ENCODE data around the gene HHIPL2. TPM values are rescaled to one million over a fixed set of nuclear protein-coding genes. Genes with fewer than 3 reads are reported as not detected.

HHIPL2 gene
- total and polyA plus RNA-seq, 10 donors: 0.10 to 1.1 (median 0.36) TPM; not detected in 4

- TF ChIP-seq POLR2A (IDR thresholded peaks at IDR 0.05) (no peak), POLR2AphosphoS5 (IDR thresholded peaks at IDR 0.05) (peak; percentile 80 to 88 (median 87))
- TF ChIP-seq, protein P1, sequence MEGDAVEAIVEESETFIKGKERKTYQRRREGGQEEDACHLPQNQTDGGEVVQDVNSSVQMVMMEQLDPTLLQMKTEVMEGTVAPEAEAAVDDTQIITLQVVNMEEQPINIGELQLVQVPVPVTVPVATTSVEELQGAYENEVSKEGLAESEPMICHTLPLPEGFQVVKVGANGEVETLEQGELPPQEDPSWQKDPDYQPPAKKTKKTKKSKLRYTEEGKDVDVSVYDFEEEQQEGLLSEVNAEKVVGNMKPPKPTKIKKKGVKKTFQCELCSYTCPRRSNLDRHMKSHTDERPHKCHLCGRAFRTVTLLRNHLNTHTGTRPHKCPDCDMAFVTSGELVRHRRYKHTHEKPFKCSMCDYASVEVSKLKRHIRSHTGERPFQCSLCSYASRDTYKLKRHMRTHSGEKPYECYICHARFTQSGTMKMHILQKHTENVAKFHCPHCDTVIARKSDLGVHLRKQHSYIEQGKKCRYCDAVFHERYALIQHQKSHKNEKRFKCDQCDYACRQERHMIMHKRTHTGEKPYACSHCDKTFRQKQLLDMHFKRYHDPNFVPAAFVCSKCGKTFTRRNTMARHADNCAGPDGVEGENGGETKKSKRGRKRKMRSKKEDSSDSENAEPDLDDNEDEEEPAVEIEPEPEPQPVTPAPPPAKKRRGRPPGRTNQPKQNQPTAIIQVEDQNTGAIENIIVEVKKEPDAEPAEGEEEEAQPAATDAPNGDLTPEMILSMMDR (IDR thresholded peaks at IDR 0.05 in 8 of 11, conservative IDR thresholded peaks at IDR 0.05 in 3 of 11): peak in 2 of 11 experiments; percentile 18 to 26
- peaks cover 17 to 59% (median 47%) of the 10 kb centered on the region in 6 donors for H3K4me1 ChIP-seq
- H3K36me3 ChIP-seq: peaks cover 0 to 25% (median 2%) of the 10 kb centered on the region in 6 donors
- intact Hi-C loops (cut with DNase I; ENCODE audit: low total_unique reads): loop anchor here (10.0 kb wide), 1 partner anchor 45 kb away; no protein-coding TSS in a partner anchor
- DNase-seq: peak; percentile 97
- 0 to 1% (median 0%) methylated on average over 39 to 41 of the region's 41 CpGs for WGBS, 5 donors
- H3K4me3 ChIP-seq: peak within 1 kb of the TSS; percentile 64 to 92 (median 68)
- peak within 1 kb of the TSS; percentile 81 to 93 (median 87) for H3K27ac ChIP-seq
- no peaks in the 10 kb centered on the region for H3K27me3 ChIP-seq (replicated peaks in 1 of 7)
- H3K9me3 ChIP-seq: no peaks in the 10 kb centered on the region
Observed at GRCh38 chr1:222589462-222590302, 41.8 kb upstream of the HHIPL2 start, which contains the start of gene TAF1A. TSS of gene TAF1A (minus strand) at chr1:222589933.

DNA sequence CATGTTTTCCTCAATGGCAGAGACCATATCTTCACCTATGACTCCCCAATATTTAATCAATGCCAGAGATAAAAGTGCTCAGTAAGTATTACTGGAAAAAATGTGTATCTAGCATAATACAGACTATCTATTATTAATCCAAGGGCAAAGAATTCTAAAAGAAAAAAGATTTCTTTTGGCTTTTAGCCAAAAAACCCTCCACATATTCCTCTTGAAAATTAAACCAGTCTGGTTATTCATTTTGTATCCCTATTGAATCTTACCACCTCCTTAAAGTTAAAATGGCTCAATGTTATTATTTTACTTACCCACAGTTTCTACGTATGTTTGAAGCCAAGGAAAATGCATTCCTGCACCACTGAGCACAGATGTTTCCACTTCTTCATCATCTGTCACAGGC, 40.2 kb upstream of the HHIPL2 start:
- H3K27me3 ChIP-seq (replicated peaks in 1 of 7): no peaks in the 10 kb centered on the region
- H3K36me3 ChIP-seq: peaks cover 0 to 33% (median 6%) of the 10 kb centered on the region in 6 donors
- H3K4me1 ChIP-seq: peaks cover 17 to 75% (median 62%) of the 10 kb centered on the region in 6 donors
- TF ChIP-seq POLR2AphosphoS5 (IDR thresholded peaks at IDR 0.05) (no peak), POLR2A (IDR thresholded peaks at IDR 0.05) (no peak)
- TF ChIP-seq, protein P1 (IDR thresholded peaks at IDR 0.05 in 8 of 11, conservative IDR thresholded peaks at IDR 0.05 in 3 of 11): no peak
- H3K4me3 ChIP-seq: no peak overlapping the region
- H3K27ac ChIP-seq: no peak overlapping the region
- intact Hi-C loops (cut with DNase I; ENCODE audit: low total_unique reads): loop anchor here (10.0 kb wide), 1 partner anchor 47 kb away; no protein-coding TSS in a partner anchor
- 66 to 73% (median 69%) methylated on average over 1 of the region's 1 CpG for WGBS, 5 donors
- no peak for DNase-seq
- no peaks in the 10 kb centered on the region for H3K9me3 ChIP-seq

DNA sequence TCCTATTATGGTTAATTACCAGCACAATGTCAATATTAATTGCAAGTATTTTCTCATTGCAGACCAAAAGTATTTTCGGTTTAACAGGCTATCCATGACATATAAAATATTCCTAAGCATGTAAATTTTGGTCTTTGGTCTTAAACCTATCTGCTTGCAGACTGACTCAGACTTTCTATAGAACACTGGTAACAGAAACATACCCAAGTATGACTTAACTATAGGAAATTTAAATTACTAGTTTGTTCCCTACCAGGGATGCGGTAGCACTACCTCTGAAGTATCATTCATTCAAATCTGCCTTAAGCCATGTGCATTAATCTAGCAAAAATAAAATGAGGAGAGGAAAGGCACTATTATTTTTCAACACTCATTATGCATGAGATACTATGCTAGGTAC, 38.9 kb upstream of the HHIPL2 start:
- TF ChIP-seq POLR2A (IDR thresholded peaks at IDR 0.05) (no peak), POLR2AphosphoS5 (IDR thresholded peaks at IDR 0.05) (no peak)
- TF ChIP-seq, protein P1 (IDR thresholded peaks at IDR 0.05 in 8 of 11, conservative IDR thresholded peaks at IDR 0.05 in 3 of 11): no peak
- intact Hi-C loops (cut with DNase I; ENCODE audit: low total_unique reads): loop anchor here (10.0 kb wide), 1 partner anchor 48 kb away; no protein-coding TSS in a partner anchor
- Histone ChIP-seq H3K4me3 (no peak overlapping the region), H3K9me3 (no peaks in the 10 kb centered on the region), H3K4me1 (peaks cover 27 to 88% (median 74%) of the 10 kb centered on the region in 6 donors), H3K27ac (no peak overlapping the region), H3K36me3 (peaks cover 0 to 46% (median 12%) of the 10 kb centered on the region in 6 donors), H3K27me3 (replicated peaks in 1 of 7) (no peaks in the 10 kb centered on the region)
- WGBS, 5 donors: 90 to 94% (median 92%) methylated on average over 2 of the region's 2 CpGs
- DNase-seq: no peak

- intact Hi-C loops (cut with DNase I; ENCODE audit: low total_unique reads): loop anchor here (10.0 kb wide), 1 partner anchor 52 kb away; no protein-coding TSS in a partner anchor
- H3K27ac ChIP-seq: peak overlapping the region in 6 of 8 donors; percentile 1 to 73 (median 54)
- WGBS, 5 donors: 32 to 56% (median 47%) methylated on average over 5 of the region's 5 CpGs
Observed at GRCh38 chr1:222583079-222583478, 35.2 kb upstream of the HHIPL2 start.

More at GRCh38 chr1:222583079-222583478, 35.2 kb upstream of the HHIPL2 start:
- Histone ChIP-seq H3K27me3 (replicated peaks in 1 of 7) (no peaks in the 10 kb centered on the region), H3K36me3 (peaks cover 0 to 77% (median 15%) of the 10 kb centered on the region in 6 donors), H3K4me1 (peaks cover 10 to 68% (median 55%) of the 10 kb centered on the region in 6 donors), H3K9me3 (no peaks in the 10 kb centered on the region), H3K4me3 (peak overlapping the region in 2 of 8 donors; percentile 0 to 42)
- TF ChIP-seq POLR2AphosphoS5 (IDR thresholded peaks at IDR 0.05): peak in 1 of 3 donors; percentile 44
- TF ChIP-seq, protein P1 (IDR thresholded peaks at IDR 0.05 in 8 of 11, conservative IDR thresholded peaks at IDR 0.05 in 3 of 11): no peak
- TF ChIP-seq POLR2A (IDR thresholded peaks at IDR 0.05): no peak
- DNase-seq: no peak
